ENCODE measurements around the gene AK4. TPM values are rescaled to one million over a fixed set of nuclear protein-coding genes. Genes with fewer than 3 reads are reported as not detected.

The AK4 gene
- total RNA-seq, 1 experiment from 2014 or later, result 131 TPM

GRCh38 chr1:65182658-65183268, 34.8 kb downstream of the AK4 start:
- no peak for TF ChIP-seq CTCF (IDR thresholded peaks at IDR 0.05; ENCODE audit: insufficient read depth in 1 of 2, low read depth in 1 of 2, low read length in 1 of 2, severe bottlenecking in 1 of 2, unreplicated experiment in 1 of 2)
- Mint-ChIP-seq H3K36me3 (ENCODE audit: insufficient read depth, unreplicated experiment) (peaks cover 18% of the 10 kb centered on the region), H3K27ac (ENCODE audit: unreplicated experiment) (no peak overlapping the region), H3K27me3 (ENCODE audit: insufficient read depth, unreplicated experiment) (no peaks in the 10 kb centered on the region), H3K9me3 (ENCODE audit: unreplicated experiment) (no peaks in the 10 kb centered on the region), H3K4me1 (ENCODE audit: low read depth, unreplicated experiment) (peaks cover 14% of the 10 kb centered on the region), H3K4me3 (ENCODE audit: unreplicated experiment) (no peak overlapping the region)
- Histone ChIP-seq H3K4me3 (ENCODE audit: low read depth, low read length) (no peak overlapping the region), H3K4me1 (peaks cover 18% of the 10 kb centered on the region), H3K9me3 (no peaks in the 10 kb centered on the region), H3K27me3 (replicated peaks; ENCODE audit: control insufficient read depth, insufficient read depth, low read length) (no peaks in the 10 kb centered on the region), H3K36me3 (ENCODE audit: control insufficient read depth, insufficient read depth, low read length) (no peaks in the 10 kb centered on the region)
- BruUV-seq (replicated peaks), result no TSS peak
- DNase-seq, result no peak
- POLR2A ChIA-PET, result no interaction called here
- intact Hi-C loops (cut with micrococcal nuclease; ENCODE audit: unreplicated experiment), result no loop called here
- CTCF ChIA-PET, result no interaction called here

GRCh38 chr1:65189576-65190115, 41.6 kb downstream of the AK4 start:
- intact Hi-C loops (cut with micrococcal nuclease; ENCODE audit: unreplicated experiment), result no loop called here
- Mint-ChIP-seq H3K9me3 (ENCODE audit: unreplicated experiment) (no peaks in the 10 kb centered on the region), H3K4me3 (ENCODE audit: unreplicated experiment) (no peak overlapping the region), H3K27ac (ENCODE audit: unreplicated experiment) (no peak overlapping the region), H3K27me3 (ENCODE audit: insufficient read depth, unreplicated experiment) (no peaks in the 10 kb centered on the region), H3K4me1 (ENCODE audit: low read depth, unreplicated experiment) (peaks cover 7% of the 10 kb centered on the region), H3K36me3 (ENCODE audit: insufficient read depth, unreplicated experiment) (peaks cover 29% of the 10 kb centered on the region)
- Histone ChIP-seq H3K4me1 (no peaks in the 10 kb centered on the region), H3K4me3 (ENCODE audit: low read depth, low read length) (no peak overlapping the region), H3K9me3 (no peaks in the 10 kb centered on the region), H3K27me3 (replicated peaks; ENCODE audit: control insufficient read depth, insufficient read depth, low read length) (no peaks in the 10 kb centered on the region), H3K36me3 (ENCODE audit: control insufficient read depth, insufficient read depth, low read length) (no peaks in the 10 kb centered on the region; the same call in 1 of the 2 replicates)
- no peak for TF ChIP-seq CTCF (IDR thresholded peaks at IDR 0.05; ENCODE audit: insufficient read depth in 1 of 2, low read depth in 1 of 2, low read length in 1 of 2, severe bottlenecking in 1 of 2, unreplicated experiment in 1 of 2)
- BruUV-seq (replicated peaks), result no TSS peak
- CTCF ChIA-PET, result no interaction called here
- POLR2A ChIA-PET, result no interaction called here
- DNase-seq, result no peak

GRCh38 chr1:65190229-65190628, 42.2 kb downstream of the AK4 start:
- no peaks in the 10 kb centered on the region for H3K9me3 ChIP-seq
- no peaks in the 10 kb centered on the region for H3K27me3 ChIP-seq (replicated peaks; ENCODE audit: control insufficient read depth, insufficient read depth, low read length)
- no peaks in the 10 kb centered on the region; the same call in 1 of the 2 replicates for H3K36me3 ChIP-seq (ENCODE audit: control insufficient read depth, insufficient read depth, low read length)
- Mint-ChIP-seq H3K4me3 (ENCODE audit: unreplicated experiment) (no peak overlapping the region), H3K27ac (ENCODE audit: unreplicated experiment) (no peak overlapping the region), H3K9me3 (ENCODE audit: unreplicated experiment) (no peaks in the 10 kb centered on the region), H3K36me3 (ENCODE audit: insufficient read depth, unreplicated experiment) (peaks cover 25% of the 10 kb centered on the region), H3K27me3 (ENCODE audit: insufficient read depth, unreplicated experiment) (no peaks in the 10 kb centered on the region), H3K4me1 (ENCODE audit: low read depth, unreplicated experiment) (peaks cover 8% of the 10 kb centered on the region)
- ChIA-PET POLR2A (no interaction called here), CTCF (no interaction called here)
- intact Hi-C loops (cut with micrococcal nuclease; ENCODE audit: unreplicated experiment), result no loop called here
- no peak for TF ChIP-seq CTCF (IDR thresholded peaks at IDR 0.05; ENCODE audit: insufficient read depth in 1 of 2, low read depth in 1 of 2, low read length in 1 of 2, severe bottlenecking in 1 of 2, unreplicated experiment in 1 of 2)
- no peak overlapping the region for H3K4me3 ChIP-seq (ENCODE audit: low read depth, low read length)
- DNase-seq, result no peak
- no TSS peak for BruUV-seq (replicated peaks)
- H3K4me1 ChIP-seq, result no peaks in the 10 kb centered on the region
